Left colon (tissue), 2 donors: ENCODE data around the gene POMT2. TPM values are rescaled to one million over a fixed set of nuclear protein-coding genes. Genes with fewer than 3 reads are reported as not detected.
"Not testable (repeated sequence)": the region's sequence is repeated elsewhere in the genome, so short reads cannot be mapped to it uniquely, and the experiment has no call there.

Experiments
- ATAC-seq: fragments of 200-7000 bp; cut with Tn5 transposase; one replicate; pipeline ENCODE4 v1.9.1; 2020; ENCODE audit warnings: mild to moderate bottlenecking, moderate library complexity
- DNase-seq, 2 donors: peaks; one replicate each; pipeline ENCODE4 v3.0.0-alpha.2; 2020
- intact Hi-C, 2 donors: fragments of 100-400 bp; cut with DNase I in 1 of 2; cut with micrococcal nuclease in 1 of 2; formaldehyde crosslinking; loops; one replicate each; pipeline versions ENCODE4 v1.11.2 to v1.14.0; 2022; cut with DNase I, micrococcal nuclease
- total RNA-seq, 2 donors: library from RNA; stranded (reverse); fragmentation: NEBNext Ultra II Directional; extraction: Animal tissue kit (Norgen Biotek cat#: 25700); gene quantifications; one replicate each; pipeline ENCODE4 v1.2.1, GENCODE V29; 2021
- donor health status: DM: no; HTN: no; CAD: no.
- donor health status: DM: yes; HTN: yes; CAD: no.

The POMT2 gene
- total RNA-seq, 2 donors from 2014 or later: 15.9 to 24.0 TPM

GRCh38 chr14:77327111-77327510 lies 6.4 kb upstream of the POMT2 start:
- ATAC-seq: no peak
- no peak for DNase-seq
- intact Hi-C loops: no loop called here

- no peak for DNase-seq
- no peak for ATAC-seq
- intact Hi-C loops: no loop called here
These were observed 5.0 kb upstream of the POMT2 start for GRCh38 chr14:77325746-77326094.

GRCh38 chr14:77324816-77325745 lies 4.4 kb upstream of the POMT2 start:
- intact Hi-C loops: no loop called here
- no peak for DNase-seq
- no peak for ATAC-seq

GRCh38 chr14:77324289-77324688 lies 3.6 kb upstream of the POMT2 start:
- intact Hi-C loops: no loop called here
- no peak for ATAC-seq
- no peak for DNase-seq

- DNase-seq (no peak), ATAC-seq (no peak)
- intact Hi-C loops: no loop called here
These were observed 2.9 kb upstream of the POMT2 start for GRCh38 chr14:77323571-77323970.

GRCh38 chr14:77322951-77323350 lies 2.3 kb upstream of the POMT2 start:
- intact Hi-C loops: no loop called here
- no peak for ATAC-seq
- no peak for DNase-seq

GRCh38 chr14:77322250-77322902 lies 1.7 kb upstream of the POMT2 start:
- no peak for DNase-seq
- no peak for ATAC-seq
- intact Hi-C loops: no loop called here

- DNase-seq: no peak
- ATAC-seq: no peak
- intact Hi-C loops: no loop called here
These were observed 1.3 kb downstream of the POMT2 start for GRCh38 chr14:77319422-77319821.

- DNase-seq, ATAC-seq, intact Hi-C loops: not testable (repeated sequence)
These were observed 1.9 kb downstream of the POMT2 start for GRCh38 chr14:77318756-77319155.

- intact Hi-C loops: no loop called here
- no peak for DNase-seq
- no peak for ATAC-seq
These were observed 2.6 kb downstream of the POMT2 start for GRCh38 chr14:77318006-77318553.

GRCh38 chr14:77316872-77317301 lies 3.8 kb downstream of the POMT2 start:
- intact Hi-C loops: no loop called here
- ATAC-seq (no peak), DNase-seq (no peak)

- DNase-seq (no peak), ATAC-seq (no peak)
- intact Hi-C loops: no loop called here
These were observed 4.5 kb downstream of the POMT2 start for GRCh38 chr14:77316195-77316505.

- no peak for ATAC-seq
- intact Hi-C loops: loop anchor here in 1 of 2 donors (5.0 kb wide), 1 partner anchor 162 kb away; no protein-coding TSS in a partner anchor
- no peak for DNase-seq
These were observed 5.9 kb downstream of the POMT2 start for GRCh38 chr14:77314539-77315457.

GRCh38 chr14:77314043-77314442 lies 6.6 kb downstream of the POMT2 start:
- ATAC-seq: peak; percentile 76
- intact Hi-C loops: loop anchor here in 1 of 2 donors (5.0 kb wide), 1 partner anchor 162 kb away; no protein-coding TSS in a partner anchor
- DNase-seq: no peak

- ATAC-seq (no peak), DNase-seq (no peak)
- intact Hi-C loops: loop anchor here in 1 of 2 donors (5.0 kb wide), 1 partner anchor 161 kb away; no protein-coding TSS in a partner anchor
These were observed 7.3 kb downstream of the POMT2 start for GRCh38 chr14:77313371-77313770.

- DNase-seq (no peak), ATAC-seq (no peak)
- intact Hi-C loops: loop anchor here in 1 of 2 donors (5.0 kb wide), 1 partner anchor 159 kb away; no protein-coding TSS in a partner anchor
These were observed 9.5 kb downstream of the POMT2 start for GRCh38 chr14:77311217-77311616.

GRCh38 chr14:77310026-77310425 lies 10.7 kb downstream of the POMT2 start:
- intact Hi-C loops: loop anchor here in 1 of 2 donors (5.0 kb wide), 1 partner anchor 158 kb away; no protein-coding TSS in a partner anchor
- DNase-seq: no peak
- ATAC-seq: no peak

- ATAC-seq: no peak
These were observed 11.6 kb downstream of the POMT2 start for GRCh38 chr14:77309131-77309530.

More at GRCh38 chr14:77309131-77309530, 11.6 kb downstream of the POMT2 start:
- DNase-seq: no peak
- intact Hi-C loops: no loop called here
